SK-N-SH (cell line): ENCODE results near the gene TAOK1. TPM values are rescaled to one million over a fixed set of nuclear protein-coding genes. Genes with fewer than 3 reads are reported as not detected.
"Not testable (repeated sequence)": the region's sequence is repeated elsewhere in the genome, so short reads cannot be mapped to it uniquely, and the experiment has no call there.

ENCODE experiments used
- CTCF ChIA-PET: fragments of 300-600, 350-600 bp; formaldehyde crosslinking; extraction: SDS; loops from one replicate; lab custom pipeline; 2021; lab: Yijun Ruan, JAX
- POLR2A ChIA-PET: fragments of 350-600 bp; sonication (Branson Sonifier 250); formaldehyde crosslinking; extraction: SDS; loops from one replicate; lab custom pipeline; 2020; ENCODE audit warnings: antibody characterized with exemption, inconsistent platforms; lab: Yijun Ruan, JAX
- DNase-seq: peaks from one replicate; pipeline ENCODE4 v3.0.0; 2012
- H2AFZ ChIP-seq: fragments of 200-600 bp; sonication (generic); 2 replicates; pipeline ENCODE4 v1.8.1; 2016; ENCODE audit warnings: antibody characterized with exemption, mild to moderate bottlenecking, low read depth
- H3F3A ChIP-seq: fragments of 200-600 bp; sonication (generic); replicated peaks from 2 replicates; pipeline ENCODE3; 2016; ENCODE audit warnings: antibody characterized with exemption, mild to moderate bottlenecking; ENCODE audit not compliant: insufficient read depth
- H3K27ac ChIP-seq, 2 experiments: fragments of 200-500 bp in 1 of 2; fragments of 200-600 bp in 1 of 2; sonication (Bioruptor generic) in 1 of 2; sonication (generic), shearing (Covaris generic) in 1 of 2; 2 replicates each; pipeline versions ENCODE4 v1.5.1 to v1.6.1; 2014 to 2016; ENCODE audit warnings: low read depth in 2 of 2, inconsistent platforms in 1 of 2, low read length in 1 of 2, mild to moderate bottlenecking in 1 of 2, mixed read lengths in 1 of 2
- H3K27me3 ChIP-seq: fragments of 200-600 bp; sonication (generic), shearing (Covaris generic); 2 replicates; pipeline ENCODE4 v1.6.1; 2016; ENCODE audit warnings: mixed run types; ENCODE audit not compliant: insufficient read depth
- H3K36me3 ChIP-seq, 2 experiments: fragments of 200-500 bp in 1 of 2; fragments of 200-600 bp in 1 of 2; sonication (Bioruptor generic) in 1 of 2; sonication (generic) in 1 of 2; replicated peaks in 1 of 2; 2 replicates each; pipeline versions ENCODE3 to v1.5.1; 2014 to 2016; ENCODE audit warnings: low read length in 1 of 2, mild to moderate bottlenecking in 1 of 2; ENCODE audit not compliant: insufficient read depth in 2 of 2, control insufficient read depth in 1 of 2
- H3K4me1 ChIP-seq, 2 experiments: fragments of 200-500 bp in 1 of 2; fragments of 200-600 bp in 1 of 2; sonication (Bioruptor generic) in 1 of 2; sonication (generic), shearing (Covaris generic) in 1 of 2; 2 replicates each; pipeline versions ENCODE4 v1.5.1 to v1.6.1; 2014 to 2016; ENCODE audit warnings: low read depth in 1 of 2, low read length in 1 of 2, mixed run types in 1 of 2; ENCODE audit not compliant: insufficient read depth in 2 of 2, control insufficient read depth in 1 of 2
- H3K4me2 ChIP-seq: fragments of 200-600 bp; sonication (generic), shearing (Covaris generic); 2 replicates; pipeline ENCODE4 v1.6.1; 2017; ENCODE audit warnings: mixed run types
- H3K4me3 ChIP-seq, 2 experiments: fragments of 200-500 bp in 1 of 2; fragments of 200-600 bp in 1 of 2; sonication (Bioruptor generic) in 1 of 2; sonication (generic), shearing (Covaris generic) in 1 of 2; 2 replicates each; pipeline versions ENCODE4 v1.5.1 to v1.8.1; 2014 to 2016; ENCODE audit warnings: low read depth in 2 of 2, inconsistent platforms in 1 of 2, low read length in 1 of 2, mild to moderate bottlenecking in 1 of 2, mixed read lengths in 1 of 2, moderate library complexity in 1 of 2
- H3K79me2 ChIP-seq: fragments of 200-600 bp; sonication (generic); 2 replicates; pipeline ENCODE4 v1.8.1; 2017; ENCODE audit warnings: mild to moderate bottlenecking; ENCODE audit not compliant: insufficient read depth
- H3K9ac ChIP-seq: fragments of 200-600 bp; sonication (generic); 2 replicates; pipeline ENCODE4 v1.6.1; 2017; ENCODE audit warnings: mixed run types
- H3K9me2 ChIP-seq: fragments of 200-600 bp; sonication (generic); 2 replicates; pipeline ENCODE4 v1.6.1; 2017; ENCODE audit warnings: mixed run types
- H3K9me3 ChIP-seq: fragments of 200-600 bp; sonication (generic); 2 replicates; pipeline ENCODE4 v1.6.1; 2017; ENCODE audit warnings: mixed run types, mild to moderate bottlenecking, moderate library complexity
- H4K20me1 ChIP-seq: fragments of 200-600 bp; sonication (generic); 2 replicates; pipeline ENCODE4 v1.6.1; 2017; ENCODE audit warnings: mild to moderate bottlenecking, mixed run types; ENCODE audit not compliant: insufficient read depth
- FOSL2 ChIP-seq: IDR thresholded peaks from 2 replicates; pipeline ENCODE4 v1.4.0; 2012; ENCODE audit warnings: low read depth, mild to moderate bottlenecking, moderate library complexity, borderline replicate concordance
- IRF3 ChIP-seq: fragments of 150-350 bp; IDR thresholded peaks from 2 replicates; pipeline ENCODE4 v1.6.1; 2016; ENCODE audit warnings: mild to moderate bottlenecking, low read depth, low read length
- MXI1 ChIP-seq: IDR thresholded peaks from 2 replicates; pipeline ENCODE4 v1.6.1; 2012; ENCODE audit warnings: mild to moderate bottlenecking, low read depth, low read length, improper control_type of control experiment
- SMC3 ChIP-seq: IDR thresholded peaks from 2 replicates; pipeline ENCODE4 v1.6.1; 2012; ENCODE audit warnings: low read depth, low read length, improper control_type of control experiment
- TEAD4 ChIP-seq: IDR thresholded peaks from 2 replicates; pipeline ENCODE4 v1.4.0; 2012; ENCODE audit warnings: mild to moderate bottlenecking, borderline replicate concordance; ENCODE audit not compliant: insufficient read depth
- USF1 ChIP-seq: IDR thresholded peaks from 2 replicates; pipeline ENCODE4 v1.4.0; 2012; ENCODE audit warnings: low read depth, borderline replicate concordance
- WGBS: methylation state at CpG from one replicate; pipeline ENCODE4 v1.1.6; 2017; ENCODE audit warnings: low lambda C conversion rate; 5-methylcytosine and 5-hydroxymethylcytosine counted together
- polyA plus RNA-seq, 3 experiments: library from polyadenylated mRNA; depleted of rRNA; stranded (reverse); fragments of >200 nt; gene quantifications; 2 replicates each; pipeline ENCODE4 v1.2.3, GENCODE V29; 2012
- TF ChIP-seq, protein P1 (sequence below): IDR thresholded peaks from 2 replicates; pipeline ENCODE4 v1.6.1; 2012; ENCODE audit warnings: mild to moderate bottlenecking, low read depth, low read length, moderate library complexity

The TAOK1 gene
- polyA plus RNA-seq, 1 of the 3 experiments (the other 2 are of a cell fraction) = 5.9 TPM

GRCh38 chr17:29473437-29473836 is 83.3 kb downstream of the TAOK1 start:
- CTCF ChIA-PET = interaction anchor here (0.6 kb wide), 2 partner anchors 10 to 104 kb away, joined by 3 to 4 read pairs; no protein-coding TSS in a partner anchor
- H3K4me3 ChIP-seq, H3K9me2 ChIP-seq, POLR2A ChIA-PET, H3K9me3 ChIP-seq, H2AFZ ChIP-seq, H3K27me3 ChIP-seq, DNase-seq, H3K27ac ChIP-seq, H3K4me2 ChIP-seq, H3K4me1 ChIP-seq, H3K9ac ChIP-seq, H4K20me1 ChIP-seq: not testable (repeated sequence)
- peaks cover 54% of the 10 kb centered on the region for H3K79me2 ChIP-seq
- H3F3A ChIP-seq = peaks cover 18% of the 10 kb centered on the region
- H3K36me3 ChIP-seq = peaks cover 16 to 78% of the 10 kb centered on the region in 2 experiments
- 96% methylated on average over 4 of the region's 4 CpGs for WGBS

DNA sequence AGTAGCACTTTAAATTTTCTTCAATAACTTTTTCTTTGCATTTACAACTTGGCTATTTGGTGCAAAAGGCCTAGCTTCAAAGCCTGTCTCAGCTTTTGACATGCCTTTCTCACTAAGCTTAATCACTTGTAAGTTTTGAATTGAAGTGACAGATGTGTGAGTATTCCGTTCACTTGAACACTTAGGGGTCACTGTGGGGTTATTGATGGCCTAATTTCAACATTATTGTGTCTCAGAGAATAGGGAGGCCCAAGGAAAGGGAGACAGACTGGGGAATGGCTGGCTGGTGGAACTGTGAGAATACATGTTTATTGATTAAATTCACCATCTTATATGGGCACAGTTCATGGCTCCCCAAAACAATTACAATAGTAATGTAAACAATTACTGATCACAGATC is 84.1 kb downstream of the TAOK1 start:
- H3K4me3 ChIP-seq = no peak overlapping the region
- H3K27ac ChIP-seq = no peak overlapping the region
- no peaks in the 10 kb centered on the region for H3K9me3 ChIP-seq
- no peaks in the 10 kb centered on the region for H3K27me3 ChIP-seq
- 100% methylated on average over 1 of the region's 1 CpG for WGBS
- no peak for TF ChIP-seq MXI1
- no peak for TF ChIP-seq TEAD4
- no peak for TF ChIP-seq IRF3
- TF ChIP-seq SMC3 = no peak
- no peak for TF ChIP-seq USF1
- TF ChIP-seq, protein P1, sequence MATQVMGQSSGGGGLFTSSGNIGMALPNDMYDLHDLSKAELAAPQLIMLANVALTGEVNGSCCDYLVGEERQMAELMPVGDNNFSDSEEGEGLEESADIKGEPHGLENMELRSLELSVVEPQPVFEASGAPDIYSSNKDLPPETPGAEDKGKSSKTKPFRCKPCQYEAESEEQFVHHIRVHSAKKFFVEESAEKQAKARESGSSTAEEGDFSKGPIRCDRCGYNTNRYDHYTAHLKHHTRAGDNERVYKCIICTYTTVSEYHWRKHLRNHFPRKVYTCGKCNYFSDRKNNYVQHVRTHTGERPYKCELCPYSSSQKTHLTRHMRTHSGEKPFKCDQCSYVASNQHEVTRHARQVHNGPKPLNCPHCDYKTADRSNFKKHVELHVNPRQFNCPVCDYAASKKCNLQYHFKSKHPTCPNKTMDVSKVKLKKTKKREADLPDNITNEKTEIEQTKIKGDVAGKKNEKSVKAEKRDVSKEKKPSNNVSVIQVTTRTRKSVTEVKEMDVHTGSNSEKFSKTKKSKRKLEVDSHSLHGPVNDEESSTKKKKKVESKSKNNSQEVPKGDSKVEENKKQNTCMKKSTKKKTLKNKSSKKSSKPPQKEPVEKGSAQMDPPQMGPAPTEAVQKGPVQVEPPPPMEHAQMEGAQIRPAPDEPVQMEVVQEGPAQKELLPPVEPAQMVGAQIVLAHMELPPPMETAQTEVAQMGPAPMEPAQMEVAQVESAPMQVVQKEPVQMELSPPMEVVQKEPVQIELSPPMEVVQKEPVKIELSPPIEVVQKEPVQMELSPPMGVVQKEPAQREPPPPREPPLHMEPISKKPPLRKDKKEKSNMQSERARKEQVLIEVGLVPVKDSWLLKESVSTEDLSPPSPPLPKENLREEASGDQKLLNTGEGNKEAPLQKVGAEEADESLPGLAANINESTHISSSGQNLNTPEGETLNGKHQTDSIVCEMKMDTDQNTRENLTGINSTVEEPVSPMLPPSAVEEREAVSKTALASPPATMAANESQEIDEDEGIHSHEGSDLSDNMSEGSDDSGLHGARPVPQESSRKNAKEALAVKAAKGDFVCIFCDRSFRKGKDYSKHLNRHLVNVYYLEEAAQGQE = no peak
- no peak for TF ChIP-seq FOSL2
- H3K4me1 ChIP-seq = 0 out of 4 replicates have a peak, but pooled peaks cover 0 to 3% of the 10 kb centered on the region in 2 experiments
- ChIA-PET CTCF (interaction anchor here (0.6 kb wide), 1 partner anchor 9 kb away, joined by 3 read pairs; no protein-coding TSS in a partner anchor), POLR2A (no interaction called here)
- H2AFZ ChIP-seq = no peak overlapping the region
- H3K4me2 ChIP-seq = no peak overlapping the region
- peaks cover 16 to 79% of the 10 kb centered on the region in 2 experiments for H3K36me3 ChIP-seq
- H3F3A ChIP-seq = peaks cover 23% of the 10 kb centered on the region
- H4K20me1 ChIP-seq = no peaks in the 10 kb centered on the region
- no peaks in the 10 kb centered on the region for H3K9me2 ChIP-seq
- DNase-seq = no peak
- H3K79me2 ChIP-seq = peaks cover 50% of the 10 kb centered on the region
- no peak overlapping the region for H3K9ac ChIP-seq
